PC-3 (cell line): Measurements from ENCODE around the gene GNB1.
"Not testable (repeated sequence)": the region's sequence is repeated elsewhere in the genome, so short reads cannot be mapped to it uniquely, and the experiment has no call there.

Experiments
- CTCF ChIP-seq: fragments of 300-600 bp; sonication (generic); conservative IDR thresholded peaks from 2 replicates; pipeline ENCODE4 v1.5.1; 2017; ENCODE audit warnings: antibody characterized with exemption, low read depth, mild to moderate bottlenecking, low read length
- EZH2 ChIP-seq: fragments of 300-600 bp; sonication (generic); IDR thresholded peaks from one replicate; pipeline ENCODE4 v1.6.1; 2017; ENCODE audit warnings: antibody characterized with exemption, mild to moderate bottlenecking, low read length; ENCODE audit not compliant: unreplicated experiment
- EZH2phosphoT487 ChIP-seq: fragments of 300-600 bp; sonication (generic); IDR thresholded peaks from 2 replicates; pipeline ENCODE4 v1.6.1; 2018; ENCODE audit warnings: mild to moderate bottlenecking, antibody characterized with exemption, low read length, borderline replicate concordance

DNA sequence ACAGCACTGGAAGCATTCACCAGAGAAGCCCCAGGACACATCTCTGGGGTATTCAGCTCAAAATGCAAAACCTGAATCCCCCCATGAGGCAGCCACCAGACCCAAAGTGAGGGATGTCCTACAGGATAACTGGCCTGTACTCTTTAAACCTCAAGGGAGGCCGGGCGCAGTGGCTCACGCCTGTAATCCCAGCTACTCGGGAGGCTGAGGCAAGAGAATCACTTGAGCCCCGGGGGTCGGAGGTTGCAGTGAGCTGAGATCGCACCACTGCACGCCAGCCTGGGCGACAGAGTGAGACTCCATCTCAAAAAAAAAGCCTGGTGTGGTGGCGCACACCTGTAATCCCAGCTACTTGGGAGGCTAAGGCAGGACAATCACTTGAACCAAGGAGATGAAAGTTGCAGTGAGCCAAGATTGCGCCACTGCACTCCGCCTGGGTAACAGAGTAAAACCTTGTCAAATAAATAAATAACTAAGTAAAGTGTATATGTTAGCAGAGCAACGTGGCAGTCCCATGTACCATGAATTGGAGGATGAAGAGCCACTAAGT is 29.1 kb downstream of the GNB1 start:
- not testable (repeated sequence) for TF ChIP-seq CTCF, EZH2phosphoT487, EZH2
